Measurements from ENCODE around the gene TNFRSF19. TPM values are rescaled to one million over a fixed set of nuclear protein-coding genes. Genes with fewer than 3 reads are reported as not detected.
A peak's percentile ranks its signal among the peaks of the same experiment; 100 is the strongest.

TNFRSF19 gene
- total and polyA plus RNA-seq, 4 donors, result 0.27 to 2.8 (median 0.91) TPM

DNA sequence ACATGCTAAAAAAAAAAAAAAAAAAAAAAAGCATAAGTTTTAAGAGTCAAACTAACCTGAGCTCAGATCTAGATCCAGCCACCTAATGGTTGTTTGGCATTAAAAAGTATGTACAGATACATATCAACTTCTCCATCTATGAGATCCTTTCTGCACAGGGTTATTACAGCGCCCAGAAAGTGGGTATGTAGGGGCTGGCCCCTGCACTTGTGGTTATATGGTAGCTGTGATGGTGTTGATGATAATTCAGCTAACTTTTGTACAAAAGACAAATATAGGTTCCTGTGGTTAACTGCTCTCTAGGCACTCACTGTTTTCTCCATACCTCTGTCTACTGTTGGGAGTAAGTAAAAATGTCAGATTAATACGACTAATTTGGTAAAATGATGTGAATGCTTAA lies 81.7 kb downstream of the TNFRSF19 start (continued):
- no peak for TF ChIP-seq RXRA (IDR thresholded peaks at IDR 0.05)
- TF ChIP-seq TAF1 (conservative IDR thresholded peaks at IDR 0.05), result no peak

DNA sequence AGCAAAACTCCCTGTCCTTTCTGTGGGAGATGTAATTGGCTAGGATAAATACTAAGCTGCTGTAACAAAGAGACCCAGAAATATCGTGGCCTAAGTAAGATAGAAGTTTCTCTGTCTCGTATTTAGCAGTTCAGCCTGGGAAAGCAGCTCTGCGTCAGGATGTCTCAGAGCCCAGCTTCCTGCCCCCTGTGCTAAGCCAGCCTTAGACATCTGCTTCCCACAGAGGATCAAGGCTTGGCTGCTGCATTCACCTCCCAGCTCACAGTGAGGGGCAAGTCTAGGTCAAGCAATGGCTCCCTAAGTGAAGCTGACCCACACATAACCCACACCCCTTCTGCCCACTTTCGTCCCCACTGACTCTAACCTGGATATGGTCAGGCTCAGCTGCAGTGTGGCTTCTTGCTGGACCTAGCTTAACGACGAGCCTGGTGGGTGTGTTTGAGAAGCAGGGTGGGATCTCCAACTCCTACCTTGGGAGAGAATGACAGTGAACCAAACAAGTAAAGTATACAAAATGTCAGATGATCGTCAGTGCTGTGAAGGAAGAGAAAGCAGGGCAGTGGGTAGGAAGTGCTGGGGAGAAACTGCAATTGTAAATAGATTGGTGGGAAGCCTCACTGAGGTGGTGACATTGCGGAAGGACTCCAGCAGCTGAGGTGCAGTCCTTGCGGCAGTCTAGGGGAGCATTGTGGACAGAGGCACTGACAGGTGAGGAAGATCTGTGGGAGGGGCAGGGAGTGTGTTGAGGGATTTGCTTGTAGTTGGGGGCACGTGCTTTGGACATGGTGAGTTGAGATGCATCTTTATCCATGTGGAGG lies 82.9 kb downstream of the TNFRSF19 start:
- no peak overlapping the region for H3K27ac ChIP-seq (ENCODE audit: low read depth in 1 of 2, low read length in 2 of 2)
- no peak for TF ChIP-seq YY1 (IDR thresholded peaks at IDR 0.05)
- TF ChIP-seq NR2F2 (IDR thresholded peaks at IDR 0.05), result no peak
- no peak for TF ChIP-seq SP1 (IDR thresholded peaks at IDR 0.05)
- TF ChIP-seq, protein P1, sequence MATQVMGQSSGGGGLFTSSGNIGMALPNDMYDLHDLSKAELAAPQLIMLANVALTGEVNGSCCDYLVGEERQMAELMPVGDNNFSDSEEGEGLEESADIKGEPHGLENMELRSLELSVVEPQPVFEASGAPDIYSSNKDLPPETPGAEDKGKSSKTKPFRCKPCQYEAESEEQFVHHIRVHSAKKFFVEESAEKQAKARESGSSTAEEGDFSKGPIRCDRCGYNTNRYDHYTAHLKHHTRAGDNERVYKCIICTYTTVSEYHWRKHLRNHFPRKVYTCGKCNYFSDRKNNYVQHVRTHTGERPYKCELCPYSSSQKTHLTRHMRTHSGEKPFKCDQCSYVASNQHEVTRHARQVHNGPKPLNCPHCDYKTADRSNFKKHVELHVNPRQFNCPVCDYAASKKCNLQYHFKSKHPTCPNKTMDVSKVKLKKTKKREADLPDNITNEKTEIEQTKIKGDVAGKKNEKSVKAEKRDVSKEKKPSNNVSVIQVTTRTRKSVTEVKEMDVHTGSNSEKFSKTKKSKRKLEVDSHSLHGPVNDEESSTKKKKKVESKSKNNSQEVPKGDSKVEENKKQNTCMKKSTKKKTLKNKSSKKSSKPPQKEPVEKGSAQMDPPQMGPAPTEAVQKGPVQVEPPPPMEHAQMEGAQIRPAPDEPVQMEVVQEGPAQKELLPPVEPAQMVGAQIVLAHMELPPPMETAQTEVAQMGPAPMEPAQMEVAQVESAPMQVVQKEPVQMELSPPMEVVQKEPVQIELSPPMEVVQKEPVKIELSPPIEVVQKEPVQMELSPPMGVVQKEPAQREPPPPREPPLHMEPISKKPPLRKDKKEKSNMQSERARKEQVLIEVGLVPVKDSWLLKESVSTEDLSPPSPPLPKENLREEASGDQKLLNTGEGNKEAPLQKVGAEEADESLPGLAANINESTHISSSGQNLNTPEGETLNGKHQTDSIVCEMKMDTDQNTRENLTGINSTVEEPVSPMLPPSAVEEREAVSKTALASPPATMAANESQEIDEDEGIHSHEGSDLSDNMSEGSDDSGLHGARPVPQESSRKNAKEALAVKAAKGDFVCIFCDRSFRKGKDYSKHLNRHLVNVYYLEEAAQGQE (IDR thresholded peaks at IDR 0.05), result no peak
- TF ChIP-seq, protein P2, sequence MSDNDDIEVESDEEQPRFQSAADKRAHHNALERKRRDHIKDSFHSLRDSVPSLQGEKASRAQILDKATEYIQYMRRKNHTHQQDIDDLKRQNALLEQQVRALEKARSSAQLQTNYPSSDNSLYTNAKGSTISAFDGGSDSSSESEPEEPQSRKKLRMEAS (IDR thresholded peaks at IDR 0.05), result no peak
- no peak for TF ChIP-seq EGR1 (IDR thresholded peaks at IDR 0.05; ENCODE audit: low read depth in 2 of 2)
- no peak for TF ChIP-seq FOXA1 (IDR thresholded peaks at IDR 0.05)
- 81% methylated on average over 10 of the region's 10 CpGs for WGBS
- no peak overlapping the region for H3K9ac ChIP-seq (ENCODE audit: low read depth in 1 of 2, low read length in 2 of 2)
- no peaks in the 10 kb centered on the region for H3K9me3 ChIP-seq (ENCODE audit: control insufficient read depth in 4 of 4, low read length in 3 of 4)
- DNase-seq (ENCODE audit: low spot score), result no peak
- H3K27me3 ChIP-seq (ENCODE audit: control insufficient read depth in 4 of 4, insufficient read depth in 4 of 4, low read length in 3 of 4), result peaks cover 0 to 2% (median 0%) of the 10 kb centered on the region in 4 donors
- H3K4me3 ChIP-seq (ENCODE audit: low read depth in 1 of 3, low read length in 3 of 3), result no peak overlapping the region
- no peaks in the 10 kb centered on the region for H3K4me1 ChIP-seq (ENCODE audit: control insufficient read depth in 4 of 4, insufficient read depth in 4 of 4, low read length in 3 of 4)
- no peaks in the 10 kb centered on the region for H3K36me3 ChIP-seq (ENCODE audit: control insufficient read depth in 4 of 4, insufficient read depth in 3 of 4, low read depth in 1 of 4, low read length in 3 of 4)

DNA sequence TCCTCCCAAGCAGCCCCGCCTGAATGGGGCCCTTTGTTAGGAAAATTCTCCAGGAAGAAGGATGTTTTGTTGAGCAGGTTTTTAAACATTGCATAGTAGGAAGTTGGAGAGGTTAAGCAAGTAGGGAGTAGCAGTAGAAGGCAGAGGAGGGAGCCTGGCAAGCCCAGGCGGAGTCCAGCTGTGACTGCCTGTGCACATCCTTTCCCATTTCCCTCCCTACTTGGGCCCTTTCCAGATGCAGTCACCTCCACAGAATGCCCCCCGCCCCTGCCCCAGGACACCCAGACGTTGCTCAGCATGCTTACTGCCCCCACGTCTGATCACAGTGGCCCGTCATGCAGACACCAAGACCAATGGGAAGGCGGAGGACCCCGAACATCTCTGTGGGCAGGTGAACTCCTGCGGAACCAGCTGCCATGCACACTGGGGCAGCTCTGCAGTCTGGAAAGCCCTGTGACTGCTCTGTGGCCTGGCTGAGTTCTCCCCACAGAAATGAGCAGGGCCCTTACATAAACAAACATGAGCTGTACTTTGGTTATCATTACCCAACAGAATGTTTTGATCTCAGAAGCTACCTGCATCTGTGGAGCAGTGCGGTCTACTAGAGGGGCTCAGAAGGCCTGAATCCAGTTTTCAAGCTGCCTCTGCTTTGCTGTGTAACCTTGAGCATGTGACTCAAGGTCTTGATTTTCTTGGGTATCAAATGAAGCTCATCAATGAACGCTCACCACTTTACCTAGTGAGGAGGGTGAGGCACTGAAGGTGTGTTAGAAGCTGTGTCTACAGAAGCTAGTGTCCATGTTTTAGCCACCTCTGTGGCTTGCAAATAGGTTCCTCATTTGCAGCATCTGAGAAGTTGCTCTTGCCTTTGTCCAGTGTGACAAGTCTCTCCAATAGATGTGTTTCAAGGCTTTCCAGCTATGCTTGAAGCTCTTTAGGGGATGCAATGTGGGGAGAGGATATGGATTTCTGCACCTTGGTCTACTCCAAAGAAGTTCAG lies 84.2 kb downstream of the TNFRSF19 start:
- Histone ChIP-seq H3K36me3 (ENCODE audit: control insufficient read depth in 4 of 4, insufficient read depth in 3 of 4, low read depth in 1 of 4, low read length in 3 of 4) (no peaks in the 10 kb centered on the region), H3K9ac (ENCODE audit: low read depth in 1 of 2, low read length in 2 of 2) (no peak overlapping the region), H3K27me3 (ENCODE audit: control insufficient read depth in 4 of 4, insufficient read depth in 4 of 4, low read length in 3 of 4) (no peaks in the 10 kb centered on the region), H3K27ac (ENCODE audit: low read depth in 1 of 2, low read length in 2 of 2) (peak overlapping the region in 1 of 2 donors; percentile 42), H3K4me1 (ENCODE audit: control insufficient read depth in 4 of 4, insufficient read depth in 4 of 4, low read length in 3 of 4) (no peaks in the 10 kb centered on the region), H3K4me3 (ENCODE audit: low read depth in 1 of 3, low read length in 3 of 3) (no peak overlapping the region), H3K9me3 (ENCODE audit: control insufficient read depth in 4 of 4, low read length in 3 of 4) (no peaks in the 10 kb centered on the region)
- DNase-seq (ENCODE audit: low spot score), result no peak
- peak; percentile 39 to 46 for TF ChIP-seq HNF4A (conservative IDR thresholded peaks at IDR 0.05)
- TF ChIP-seq RXRA (IDR thresholded peaks at IDR 0.05), result no peak
- 58% methylated on average over 11 of the region's 11 CpGs for WGBS

All from liver (tissue), 9 donors.